ENCODE data around the gene SLC6A7.

Gene SLC6A7

GRCh38 chr5:150183436-150183835 lies 6.4 kb upstream of the SLC6A7 start:
- Histone ChIP-seq H3K27ac (ENCODE audit: low read length) (no peak overlapping the region), H3K27me3 (ENCODE audit: low read depth, low read length) (peaks cover 3% of the 10 kb centered on the region; the same call in 1 of the 2 replicates), H3K36me3 (replicated peaks; ENCODE audit: low read depth, low read length) (no peaks in the 10 kb centered on the region), H3K4me3 (ENCODE audit: low read length) (no peak overlapping the region), H2AFZ (ENCODE audit: low read depth, low read length) (no peak overlapping the region), H3K4me1 (ENCODE audit: low read length) (peaks cover 1% of the 10 kb centered on the region; the same call in 1 of the 2 replicates), H3K4me2 (ENCODE audit: low read length) (no peak overlapping the region), H3K9ac (ENCODE audit: low read length) (no peak overlapping the region), H3K9me3 (ENCODE audit: insufficient read depth, low read length) (no peaks in the 10 kb centered on the region), H3K79me2 (ENCODE audit: low read length) (no peaks in the 10 kb centered on the region), H4K20me1 (ENCODE audit: insufficient read depth, low read length) (no peaks in the 10 kb centered on the region)
- TF ChIP-seq CTCF (IDR thresholded peaks at IDR 0.05; ENCODE audit: low read depth, low read length) (no peak), EZH2phosphoT487 (IDR thresholded peaks at IDR 0.05; ENCODE audit: low read depth) (no peak)

GRCh38 chr5:150184006-150184405 lies 5.9 kb upstream of the SLC6A7 start:
- Histone ChIP-seq H3K9ac (ENCODE audit: low read length) (no peak overlapping the region), H3K27ac (ENCODE audit: low read length) (no peak overlapping the region), H3K36me3 (replicated peaks; ENCODE audit: low read depth, low read length) (no peaks in the 10 kb centered on the region), H3K4me3 (ENCODE audit: low read length) (no peak overlapping the region), H3K79me2 (ENCODE audit: low read length) (no peaks in the 10 kb centered on the region), H3K4me1 (ENCODE audit: low read length) (no peaks in the 10 kb centered on the region), H3K9me3 (ENCODE audit: insufficient read depth, low read length) (no peaks in the 10 kb centered on the region), H4K20me1 (ENCODE audit: insufficient read depth, low read length) (no peaks in the 10 kb centered on the region), H3K4me2 (ENCODE audit: low read length) (no peak overlapping the region), H2AFZ (ENCODE audit: low read depth, low read length) (no peak overlapping the region), H3K27me3 (ENCODE audit: low read depth, low read length) (peaks cover 3% of the 10 kb centered on the region; the same call in 1 of the 2 replicates)
- no peak for TF ChIP-seq EZH2phosphoT487 (IDR thresholded peaks at IDR 0.05; ENCODE audit: low read depth)
- no peak for TF ChIP-seq CTCF (IDR thresholded peaks at IDR 0.05; ENCODE audit: low read depth, low read length)

DNA sequence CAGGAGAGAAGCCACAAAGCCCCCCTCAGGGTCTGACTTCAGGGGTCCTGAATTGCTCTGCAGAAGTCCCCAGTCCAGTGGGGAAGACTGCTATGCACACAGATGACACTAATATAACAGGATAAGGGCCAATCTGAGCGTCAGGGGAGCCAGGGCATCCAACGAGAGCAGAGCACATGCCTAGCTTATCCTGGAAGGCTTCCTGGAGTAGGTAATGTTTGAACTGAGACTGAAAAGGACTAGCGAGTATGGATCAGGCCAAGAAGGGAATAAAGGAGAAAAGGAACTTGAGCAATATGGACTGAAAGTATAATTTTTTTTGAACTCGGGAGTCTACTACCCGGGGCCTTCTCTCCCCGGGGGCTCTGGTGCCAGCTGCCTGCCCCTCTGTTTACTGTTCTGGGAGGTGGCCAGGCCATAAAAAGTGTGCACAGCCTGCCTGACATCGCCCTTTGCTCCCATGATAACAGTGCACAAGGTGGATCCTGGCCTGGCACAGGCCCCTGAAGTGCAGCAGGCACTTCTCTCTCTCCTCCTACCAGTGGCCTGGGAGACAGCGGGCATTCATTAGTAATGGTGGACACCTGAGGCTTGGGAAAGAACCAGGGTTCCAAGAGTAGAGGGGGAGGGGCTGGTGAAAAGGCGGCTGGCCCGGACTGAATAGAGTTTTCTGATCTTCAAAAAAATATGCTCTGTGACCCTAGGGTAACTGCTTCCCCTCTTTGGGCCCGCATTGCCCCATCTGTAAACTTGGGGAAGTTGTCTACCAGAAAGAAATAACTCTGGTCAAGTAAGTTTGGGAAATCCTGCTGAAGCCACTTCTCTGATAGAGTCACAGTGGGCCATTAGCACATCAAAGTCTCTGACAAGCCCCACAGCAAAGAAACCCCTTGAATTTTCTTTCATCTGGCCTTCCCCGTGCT lies 4.6 kb upstream of the SLC6A7 start:
- Histone ChIP-seq H3K27me3 (ENCODE audit: low read depth, low read length) (peaks cover 3% of the 10 kb centered on the region; the same call in 1 of the 2 replicates), H3K4me3 (ENCODE audit: low read length) (no peak overlapping the region), H2AFZ (ENCODE audit: low read depth, low read length) (no peak overlapping the region), H3K9ac (ENCODE audit: low read length) (no peak overlapping the region), H3K9me3 (ENCODE audit: insufficient read depth, low read length) (no peaks in the 10 kb centered on the region), H3K27ac (ENCODE audit: low read length) (no peak overlapping the region), H3K79me2 (ENCODE audit: low read length) (no peaks in the 10 kb centered on the region), H3K4me1 (ENCODE audit: low read length) (no peaks in the 10 kb centered on the region), H3K4me2 (ENCODE audit: low read length) (no peak overlapping the region), H3K36me3 (replicated peaks; ENCODE audit: low read depth, low read length) (no peaks in the 10 kb centered on the region), H4K20me1 (ENCODE audit: insufficient read depth, low read length) (no peaks in the 10 kb centered on the region)
- TF ChIP-seq EZH2phosphoT487 (IDR thresholded peaks at IDR 0.05; ENCODE audit: low read depth) (no peak), CTCF (IDR thresholded peaks at IDR 0.05; ENCODE audit: low read depth, low read length) (no peak)

GRCh38 chr5:150186137-150186536 lies 3.7 kb upstream of the SLC6A7 start:
- Histone ChIP-seq H3K79me2 (ENCODE audit: low read length) (no peaks in the 10 kb centered on the region), H3K36me3 (replicated peaks; ENCODE audit: low read depth, low read length) (no peaks in the 10 kb centered on the region), H3K4me3 (ENCODE audit: low read length) (no peak overlapping the region), H3K4me2 (ENCODE audit: low read length) (no peak overlapping the region), H3K4me1 (ENCODE audit: low read length) (no peaks in the 10 kb centered on the region), H3K9ac (ENCODE audit: low read length) (no peak overlapping the region), H2AFZ (ENCODE audit: low read depth, low read length) (no peak overlapping the region), H3K27me3 (ENCODE audit: low read depth, low read length) (peaks cover 3% of the 10 kb centered on the region; the same call in 1 of the 2 replicates), H4K20me1 (ENCODE audit: insufficient read depth, low read length) (no peaks in the 10 kb centered on the region), H3K9me3 (ENCODE audit: insufficient read depth, low read length) (no peaks in the 10 kb centered on the region), H3K27ac (ENCODE audit: low read length) (no peak overlapping the region)
- TF ChIP-seq CTCF (IDR thresholded peaks at IDR 0.05; ENCODE audit: low read depth, low read length): no peak
- no peak for TF ChIP-seq EZH2phosphoT487 (IDR thresholded peaks at IDR 0.05; ENCODE audit: low read depth)
